ENCODE measurements around the gene ZIC2. TPM values are rescaled to one million over a fixed set of nuclear protein-coding genes. Genes with fewer than 3 reads are reported as not detected.

The ZIC2 gene
- total and polyA plus RNA-seq, 2 of the 8 experiments (the other 6 are each of a cell fraction or from before 2014, with no cell fraction given): 53.2 to 372 TPM

DNA sequence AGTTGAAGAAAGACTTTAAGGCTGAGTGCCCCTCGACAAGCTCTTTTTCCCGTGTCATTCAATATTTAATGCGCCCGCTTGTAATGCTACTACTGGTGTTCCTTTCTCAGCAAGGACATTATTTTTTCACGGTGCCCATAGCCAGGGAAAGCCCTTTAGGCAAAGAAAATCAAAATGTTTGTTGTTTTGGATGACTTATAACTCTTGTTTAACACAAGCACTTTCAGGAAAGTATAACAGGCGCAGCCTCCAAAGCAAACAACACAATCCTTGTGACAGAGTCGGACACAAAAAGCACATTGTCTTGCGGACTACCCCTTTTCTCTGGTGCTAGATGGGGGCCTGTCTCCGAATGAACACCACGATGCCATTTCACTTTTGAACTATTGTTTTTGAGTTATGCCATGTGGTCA is 22.5 kb upstream of the ZIC2 start (continued):
- TF ChIP-seq RNF2 (IDR thresholded peaks at IDR 0.05; ENCODE audit: borderline replicate concordance, low read depth, low read length, missing control alignments, poor library complexity, severe bottlenecking): no peak
- TF ChIP-seq POLR2A (IDR thresholded peaks at IDR 0.05; ENCODE audit: control extremely low read depth in 1 of 2, low read depth in 2 of 2, low read length in 2 of 2): no peak
- TF ChIP-seq POLR2AphosphoS5 (IDR thresholded peaks at IDR 0.05; ENCODE audit: low read depth, low read length): no peak
- TF ChIP-seq SP4 (IDR thresholded peaks at IDR 0.05; ENCODE audit: low read length): no peak
- no peak for TF ChIP-seq CHD2 (IDR thresholded peaks at IDR 0.05; ENCODE audit: low read length)
- 0 out of 4 replicates have a peak, but pooled peaks of 1 of the 2 experiments have one; percentile 15 for TF ChIP-seq HDAC2 (IDR thresholded peaks at IDR 0.05; ENCODE audit: borderline replicate concordance in 1 of 2, low read depth in 2 of 2, low read length in 2 of 2)
- TF ChIP-seq SIN3A (conservative IDR thresholded peaks at IDR 0.05 in 1 of 2, IDR thresholded peaks at IDR 0.05 in 1 of 2; ENCODE audit: low read depth in 1 of 2, low read length in 2 of 2): no peak
- no peak for TF ChIP-seq ZNF274 (IDR thresholded peaks at IDR 0.05; ENCODE audit: borderline replicate concordance, extremely low read depth, low read length)
- TF ChIP-seq, protein P1, sequence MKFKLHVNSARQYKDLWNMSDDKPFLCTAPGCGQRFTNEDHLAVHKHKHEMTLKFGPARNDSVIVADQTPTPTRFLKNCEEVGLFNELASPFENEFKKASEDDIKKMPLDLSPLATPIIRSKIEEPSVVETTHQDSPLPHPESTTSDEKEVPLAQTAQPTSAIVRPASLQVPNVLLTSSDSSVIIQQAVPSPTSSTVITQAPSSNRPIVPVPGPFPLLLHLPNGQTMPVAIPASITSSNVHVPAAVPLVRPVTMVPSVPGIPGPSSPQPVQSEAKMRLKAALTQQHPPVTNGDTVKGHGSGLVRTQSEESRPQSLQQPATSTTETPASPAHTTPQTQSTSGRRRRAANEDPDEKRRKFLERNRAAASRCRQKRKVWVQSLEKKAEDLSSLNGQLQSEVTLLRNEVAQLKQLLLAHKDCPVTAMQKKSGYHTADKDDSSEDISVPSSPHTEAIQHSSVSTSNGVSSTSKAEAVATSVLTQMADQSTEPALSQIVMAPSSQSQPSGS (IDR thresholded peaks at IDR 0.05; ENCODE audit: low read length): no peak
- no peak for TF ChIP-seq CEBPB (IDR thresholded peaks at IDR 0.05; ENCODE audit: low read depth, low read length)
- TF ChIP-seq BRCA1 (IDR thresholded peaks at IDR 0.05; ENCODE audit: low read depth, low read length): no peak
- no peak for TF ChIP-seq SP2 (IDR thresholded peaks at IDR 0.05; ENCODE audit: low read length)
- TF ChIP-seq JUND (IDR thresholded peaks at IDR 0.05; ENCODE audit: low read length): no peak
- TF ChIP-seq SUZ12 (IDR thresholded peaks at IDR 0.05; ENCODE audit: low read length): peak; percentile 71; the same call in 1 of the 2 replicates
- no peak for TF ChIP-seq KDM4A (IDR thresholded peaks at IDR 0.05; ENCODE audit: low read depth, low read length, severe bottlenecking)
- TF ChIP-seq CREB1 (IDR thresholded peaks at IDR 0.05): no peak
- no peak for TF ChIP-seq TEAD4 (IDR thresholded peaks at IDR 0.05; ENCODE audit: low read depth, low read length)
- TF ChIP-seq SRF (IDR thresholded peaks at IDR 0.05; ENCODE audit: low read depth, low read length): no peak
- TF ChIP-seq EP300 (IDR thresholded peaks at IDR 0.05; ENCODE audit: borderline replicate concordance in 1 of 2, low read depth in 2 of 2, low read length in 2 of 2): no peak
- no peak for TF ChIP-seq GTF2F1 (IDR thresholded peaks at IDR 0.05; ENCODE audit: borderline replicate concordance, low read depth, low read length)
- no peak for TF ChIP-seq PHF8 (conservative IDR thresholded peaks at IDR 0.05; ENCODE audit: low read depth, low read length)
- no peak for TF ChIP-seq TAF1 (IDR thresholded peaks at IDR 0.05; ENCODE audit: low read depth, low read length)
- TF ChIP-seq POU5F1 (IDR thresholded peaks at IDR 0.05; ENCODE audit: low read depth, low read length): no peak
